OCI-LY7 (cell line): ENCODE data around the gene GPS1.

ENCODE experiments used
- CTCF ChIP-seq: fragments of 200-600 bp; sonication (generic); conservative IDR thresholded peaks from 2 replicates; pipeline ENCODE4 v1.5.1; 2014; ENCODE audit warnings: mild to moderate bottlenecking, antibody characterized with exemption, low read length, moderate library complexity, mixed read lengths
- EZH2phosphoT487 ChIP-seq: fragments of 200-600 bp; sonication (generic); IDR thresholded peaks from 2 replicates; pipeline ENCODE4 v1.6.1; 2018; ENCODE audit warnings: low read depth, borderline replicate concordance, mild to moderate bottlenecking, mixed run types, antibody characterized with exemption, low read length, moderate library complexity, mixed read lengths

- TF ChIP-seq CTCF (no peak), EZH2phosphoT487 (no peak)
These were observed 33.5 kb downstream of the GPS1 start for GRCh38 chr17:82085031-82085861.
